HG02852 (cell line): Measurements from ENCODE around the gene ATL2.
"Not testable (repeated sequence)": the region's sequence is repeated elsewhere in the genome, so short reads cannot be mapped to it uniquely, and the experiment has no call there.

Experiments
- ATAC-seq: cut with Tn5 transposase; IDR thresholded peaks from one replicate; pipeline ENCODE4 v1.9.1; 2021; ENCODE audit warnings: mild to moderate bottlenecking, moderate library complexity; ENCODE audit not compliant: unreplicated experiment

ATL2 gene

GRCh38 chr2:38336621-38337020 lies 40.5 kb downstream of the ATL2 start:
- no peak for ATAC-seq

- no peak for ATAC-seq
Observed at GRCh38 chr2:38330754-38331153, 46.3 kb downstream of the ATL2 start.

GRCh38 chr2:38327580-38327979 lies 49.5 kb downstream of the ATL2 start:
- ATAC-seq: no peak

GRCh38 chr2:38323623-38324022 lies 53.5 kb downstream of the ATL2 start:
- no peak for ATAC-seq

- no peak for ATAC-seq
Observed at GRCh38 chr2:38322224-38322914, 54.7 kb downstream of the ATL2 start.

GRCh38 chr2:38319240-38319639 lies 57.8 kb downstream of the ATL2 start:
- not testable (repeated sequence) for ATAC-seq

- no peak for ATAC-seq
Observed at GRCh38 chr2:38317725-38318124, 59.3 kb downstream of the ATL2 start.

- peak; percentile 41 for ATAC-seq
Observed at GRCh38 chr2:38315707-38316333, 61.3 kb downstream of the ATL2 start.

- no peak for ATAC-seq
Observed at GRCh38 chr2:38308821-38309220, 68.3 kb downstream of the ATL2 start.

GRCh38 chr2:38301969-38302702 lies 74.9 kb downstream of the ATL2 start:
- ATAC-seq: peak; percentile 24

- peak; percentile 76 for ATAC-seq
Observed at GRCh38 chr2:38301340-38301968, 75.6 kb downstream of the ATL2 start.

- ATAC-seq: no peak
Observed at GRCh38 chr2:38298539-38298938, 78.5 kb downstream of the ATL2 start.

GRCh38 chr2:38296197-38296780 lies 80.8 kb downstream of the ATL2 start:
- ATAC-seq: no peak

- no peak for ATAC-seq
Observed at GRCh38 chr2:38294597-38294996, 82.5 kb downstream of the ATL2 start.

GRCh38 chr2:38293152-38293865 lies 83.8 kb downstream of the ATL2 start:
- ATAC-seq: no peak

GRCh38 chr2:38290332-38290731 lies 86.7 kb downstream of the ATL2 start:
- no peak for ATAC-seq

- ATAC-seq: no peak
Observed at GRCh38 chr2:38284971-38285370, 92.1 kb downstream of the ATL2 start.

GRCh38 chr2:38281095-38281742 lies 95.9 kb downstream of the ATL2 start:
- ATAC-seq: no peak

- no peak for ATAC-seq
Observed at GRCh38 chr2:38279201-38279600, 97.9 kb downstream of the ATL2 start.

GRCh38 chr2:38278117-38278438 lies 99.0 kb downstream of the ATL2 start:
- ATAC-seq: not testable (repeated sequence)
